Natural killer cell (primary cell): ENCODE measurements around the gene PLOD1. TPM values are rescaled to one million over a fixed set of nuclear protein-coding genes. Genes with fewer than 3 reads are reported as not detected.

Experiments used
- ATAC-seq, 3 donors: fragments of 150-1000 bp in 2 of 3; fragments of 200-7000 bp in 1 of 3; cut with Tn5 transposase; 1 replicate in 1 of 3; 2 replicates in 2 of 3; pipeline ENCODE4 v1.10.0; 2021; ENCODE audit warnings: mild to moderate bottlenecking in 2 of 3, moderate library complexity in 2 of 3
- DNase-seq, 2 donors: peaks; one replicate each; pipeline versions ENCODE4 v3.0.0 to v3.0.0-alpha.2; 2013 to 2021; ENCODE audit warnings: mixed read lengths in 1 of 2
- H3K27ac ChIP-seq: one replicate; pipeline ENCODE4 v1.5.1; 2013; ENCODE audit warnings: mild to moderate bottlenecking, low read length
- H3K27me3 ChIP-seq: one replicate; pipeline ENCODE4 v1.6.1; 2013; ENCODE audit warnings: low read length; ENCODE audit not compliant: control insufficient read depth, insufficient read depth
- H3K36me3 ChIP-seq: one replicate; pipeline ENCODE4 v1.6.1; 2013; ENCODE audit warnings: low read length; ENCODE audit not compliant: control insufficient read depth, insufficient read depth
- H3K4me1 ChIP-seq: one replicate; pipeline ENCODE4 v1.6.1; 2013; ENCODE audit warnings: low read length; ENCODE audit not compliant: control insufficient read depth, insufficient read depth
- H3K4me3 ChIP-seq: one replicate; pipeline ENCODE4 v1.5.1; 2013; ENCODE audit warnings: low read length
- H3K9me3 ChIP-seq: one replicate; pipeline ENCODE4 v1.6.1; 2013; ENCODE audit warnings: low read length; ENCODE audit not compliant: control insufficient read depth, insufficient read depth
- H3K27ac Mint-ChIP-seq, 2 donors: one replicate each; pipeline ENCODE4 v1.8.0; 2022; ENCODE audit warnings: mild to moderate bottlenecking in 2 of 2, mixed read lengths in 2 of 2, moderate library complexity in 1 of 2
- H3K27me3 Mint-ChIP-seq, 2 donors: one replicate each; pipeline ENCODE4 v1.8.0; 2022; ENCODE audit warnings: low read depth in 2 of 2, mixed read lengths in 2 of 2
- H3K36me3 Mint-ChIP-seq: one replicate; pipeline ENCODE4 v1.8.0; 2022; ENCODE audit warnings: mixed read lengths
- H3K4me1 Mint-ChIP-seq, 2 donors: one replicate each; pipeline ENCODE4 v1.8.0; 2022; ENCODE audit warnings: mixed read lengths in 2 of 2
- H3K4me3 Mint-ChIP-seq: one replicate; pipeline ENCODE4 v1.8.0; 2022; ENCODE audit warnings: mild to moderate bottlenecking, moderate library complexity, mixed read lengths
- H3K9me3 Mint-ChIP-seq, 2 donors: one replicate each; pipeline ENCODE4 v1.8.0; 2022; ENCODE audit warnings: mixed read lengths in 2 of 2
- CTCF ChIP-seq: fragments of 200-600 bp; IDR thresholded peaks from one replicate; pipeline ENCODE4 v1.8.0; 2022; ENCODE audit warnings: antibody characterized with exemption
- WGBS: methylation state at CpG from one replicate; pipeline ENCODE4 v1.1.7; 2013; ENCODE audit warnings: missing lambda C conversion rate; ENCODE audit not compliant: insufficient coverage; 5-methylcytosine and 5-hydroxymethylcytosine counted together
- intact Hi-C: fragments of 100-400 bp; cut with micrococcal nuclease; formaldehyde crosslinking; loops from one replicate; pipeline ENCODE4 v1.14.2; 2022
- total RNA-seq, 4 donors: library from RNA; stranded (reverse); fragments of 120-200 nt in 1 of 4; gene quantifications; one replicate each; pipeline versions ENCODE4 v1.2.3 to v1.2.4, GENCODE V29; 2013 to 2022

The PLOD1 gene
- total RNA-seq, 3 donors from 2014 or later (not counting 1 experiment from before 2014, with no cell fraction given), result 69.8 to 80.5 (median 80.4) TPM

- no peak for DNase-seq
- TF ChIP-seq CTCF, result no peak
- H3K36me3 Mint-ChIP-seq, result no peaks in the 10 kb centered on the region
- H3K9me3 Mint-ChIP-seq, result no peaks in the 10 kb centered on the region
- intact Hi-C loops, result no loop called here
- ATAC-seq, result no peak
- H3K4me1 ChIP-seq, result peaks cover 14% of the 10 kb centered on the region
- H3K27ac Mint-ChIP-seq, result no peak overlapping the region
- peaks cover 25% of the 10 kb centered on the region for H3K36me3 ChIP-seq
- H3K27me3 ChIP-seq, result no peaks in the 10 kb centered on the region
- H3K9me3 ChIP-seq, result no peaks in the 10 kb centered on the region
- H3K4me1 Mint-ChIP-seq, result peaks cover 6 to 19% of the 10 kb centered on the region in 2 donors
- WGBS, result 93% methylated on average over 8 of the region's 9 CpGs
- H3K4me3 Mint-ChIP-seq, result no peak overlapping the region
- H3K27ac ChIP-seq, result no peak overlapping the region
- H3K4me3 ChIP-seq, result no peak overlapping the region
- no peaks in the 10 kb centered on the region for H3K27me3 Mint-ChIP-seq
Measured at GRCh38 chr1:12015499-12015898, 81.0 kb downstream of the PLOD1 start.

GRCh38 chr1:12016182-12016581 lies 81.7 kb downstream of the PLOD1 start:
- no peak overlapping the region for H3K27ac Mint-ChIP-seq
- no peaks in the 10 kb centered on the region for H3K36me3 Mint-ChIP-seq
- no peak overlapping the region for H3K27ac ChIP-seq
- 100% methylated on average over 2 of the region's 3 CpGs for WGBS
- H3K36me3 ChIP-seq, result peaks cover 18% of the 10 kb centered on the region
- H3K4me1 Mint-ChIP-seq, result peaks cover 6 to 19% of the 10 kb centered on the region in 2 donors
- H3K9me3 ChIP-seq, result no peaks in the 10 kb centered on the region
- H3K4me3 Mint-ChIP-seq, result no peak overlapping the region
- no peaks in the 10 kb centered on the region for H3K9me3 Mint-ChIP-seq
- intact Hi-C loops, result no loop called here
- no peak for TF ChIP-seq CTCF
- DNase-seq (no peak), ATAC-seq (no peak)
- no peak overlapping the region for H3K4me3 ChIP-seq
- H3K27me3 ChIP-seq, result no peaks in the 10 kb centered on the region
- peaks cover 17% of the 10 kb centered on the region for H3K4me1 ChIP-seq
- H3K27me3 Mint-ChIP-seq, result no peaks in the 10 kb centered on the region

- Mint-ChIP-seq H3K27me3 (no peaks in the 10 kb centered on the region), H3K4me3 (peak overlapping the region; percentile 91), H3K4me1 (peaks cover 6 to 14% of the 10 kb centered on the region in 2 donors), H3K9me3 (no peaks in the 10 kb centered on the region), H3K27ac (peak overlapping the region; percentile 73 to 76), H3K36me3 (no peaks in the 10 kb centered on the region)
- no peak for TF ChIP-seq CTCF
- peaks cover 17% of the 10 kb centered on the region for H3K4me1 ChIP-seq
- no peak for ATAC-seq
- DNase-seq, result peak in 1 of 2 donors; percentile 23
- 8% methylated on average over 10 of the region's 12 CpGs for WGBS
- peak overlapping the region; percentile 99 for H3K4me3 ChIP-seq
- intact Hi-C loops, result loop anchor here (1.0 kb wide), 1 partner anchor 40 kb away; the partner anchor contains the start of gene MFN2
- no peaks in the 10 kb centered on the region for H3K27me3 ChIP-seq
- peak overlapping the region; percentile 47 for H3K27ac ChIP-seq
- H3K9me3 ChIP-seq, result no peaks in the 10 kb centered on the region
- peaks cover 14% of the 10 kb centered on the region for H3K36me3 ChIP-seq
Measured at GRCh38 chr1:12019858-12020509, 85.5 kb downstream of the PLOD1 start.

GRCh38 chr1:12021616-12022015 lies 87.1 kb downstream of the PLOD1 start:
- ATAC-seq (no peak), DNase-seq (no peak)
- Histone ChIP-seq H3K4me1 (peaks cover 17% of the 10 kb centered on the region), H3K27me3 (no peaks in the 10 kb centered on the region), H3K36me3 (peaks cover 23% of the 10 kb centered on the region), H3K9me3 (no peaks in the 10 kb centered on the region), H3K27ac (no peak overlapping the region), H3K4me3 (no peak overlapping the region)
- peaks cover 6 to 14% of the 10 kb centered on the region in 2 donors for H3K4me1 Mint-ChIP-seq
- H3K27me3 Mint-ChIP-seq, result no peaks in the 10 kb centered on the region
- H3K36me3 Mint-ChIP-seq, result peaks cover 3% of the 10 kb centered on the region
- intact Hi-C loops, result no loop called here
- H3K27ac Mint-ChIP-seq, result no peak overlapping the region
- no peak for TF ChIP-seq CTCF
- H3K9me3 Mint-ChIP-seq, result no peaks in the 10 kb centered on the region
- WGBS, result 95% methylated on average over 9 of the region's 9 CpGs
- H3K4me3 Mint-ChIP-seq, result no peak overlapping the region
